Upper lobe of right lung (tissue), 1 donor: ENCODE measurements around the gene C4orf54. TPM values are rescaled to one million over a fixed set of nuclear protein-coding genes. Genes with fewer than 3 reads are reported as not detected.

Source experiments
- ATAC-seq: fragments of 200-7000 bp; cut with Tn5 transposase; one replicate; pipeline ENCODE4 v1.9.1; 2020; ENCODE audit warnings: mild to moderate bottlenecking, moderate library complexity
- DNase-seq: peaks from one replicate; pipeline ENCODE4 v3.0.0-alpha.2; 2020
- H3K27ac ChIP-seq: fragments of 200-600 bp; one replicate; pipeline ENCODE4 v1.8.0; 2022
- H3K27me3 ChIP-seq: fragments of 200-600 bp; one replicate; pipeline ENCODE4 v1.8.0; 2022; ENCODE audit warnings: mild to moderate bottlenecking
- H3K36me3 ChIP-seq: fragments of 200-600 bp; one replicate; pipeline ENCODE4 v1.8.0; 2022
- H3K4me1 ChIP-seq: fragments of 200-600 bp; one replicate; pipeline ENCODE4 v1.8.0; 2022
- H3K4me3 ChIP-seq: fragments of 200-600 bp; one replicate; pipeline ENCODE4 v1.8.0; 2022; ENCODE audit warnings: mild to moderate bottlenecking
- H3K9me3 ChIP-seq: fragments of 200-600 bp; one replicate; pipeline ENCODE4 v1.8.0; 2022
- intact Hi-C: fragments of 100-400 bp; cut with DNase I; formaldehyde crosslinking; loops from one replicate; pipeline ENCODE4 v1.11.0; 2022
- total RNA-seq: library from RNA; stranded (reverse); fragmentation: NEBNext Ultra II Directional; extraction: Animal tissue kit (Norgen Biotek cat#: 25700); gene quantifications from one replicate; pipeline ENCODE4 v1.2.1, GENCODE V29; 2021
- TF ChIP-seq, protein P1 (sequence below): fragments of 200-600 bp; IDR thresholded peaks from one replicate; pipeline ENCODE4 v1.8.0; 2022; ENCODE audit warnings: antibody characterized with exemption
- donor health status: DM: no; HTN: yes; CAD: no; lungs with severe emphysema.

Gene C4orf54
- total RNA-seq, 1 donor from 2014 or later, result not detected

DNA sequence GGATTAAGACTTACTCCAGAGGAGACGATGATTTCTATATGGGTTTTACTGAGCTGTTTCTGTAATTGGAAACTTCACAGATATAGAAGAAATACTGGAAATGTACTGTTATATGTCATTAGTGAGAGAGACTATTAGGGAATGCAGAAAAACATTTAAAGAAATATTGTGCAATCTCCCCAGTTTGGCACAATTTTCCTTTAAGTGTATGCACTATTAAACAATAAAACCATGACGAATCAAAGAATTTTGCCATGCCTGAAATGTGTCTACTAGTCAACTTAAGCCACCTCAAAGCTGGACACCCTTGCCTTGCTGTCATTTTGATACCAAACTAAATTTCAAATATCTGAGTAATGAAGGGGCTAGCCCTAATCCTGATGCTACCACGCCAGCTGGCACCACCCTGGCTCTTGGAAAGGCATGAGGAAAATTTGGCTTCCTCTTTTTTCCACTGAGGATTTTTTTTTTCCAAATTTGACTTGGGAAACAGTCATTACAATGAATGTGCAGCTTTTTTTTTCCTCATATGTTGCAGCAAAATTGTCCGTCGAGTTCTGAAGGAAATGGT, 46.9 kb downstream of the C4orf54 start:
- intact Hi-C loops, result no loop called here
- ATAC-seq (no peak), DNase-seq (no peak)
- H3K36me3 ChIP-seq, result no peaks in the 10 kb centered on the region
- no peak overlapping the region for H3K4me3 ChIP-seq
- no peaks in the 10 kb centered on the region for H3K27me3 ChIP-seq
- H3K4me1 ChIP-seq, result no peaks in the 10 kb centered on the region
- TF ChIP-seq, protein P1, sequence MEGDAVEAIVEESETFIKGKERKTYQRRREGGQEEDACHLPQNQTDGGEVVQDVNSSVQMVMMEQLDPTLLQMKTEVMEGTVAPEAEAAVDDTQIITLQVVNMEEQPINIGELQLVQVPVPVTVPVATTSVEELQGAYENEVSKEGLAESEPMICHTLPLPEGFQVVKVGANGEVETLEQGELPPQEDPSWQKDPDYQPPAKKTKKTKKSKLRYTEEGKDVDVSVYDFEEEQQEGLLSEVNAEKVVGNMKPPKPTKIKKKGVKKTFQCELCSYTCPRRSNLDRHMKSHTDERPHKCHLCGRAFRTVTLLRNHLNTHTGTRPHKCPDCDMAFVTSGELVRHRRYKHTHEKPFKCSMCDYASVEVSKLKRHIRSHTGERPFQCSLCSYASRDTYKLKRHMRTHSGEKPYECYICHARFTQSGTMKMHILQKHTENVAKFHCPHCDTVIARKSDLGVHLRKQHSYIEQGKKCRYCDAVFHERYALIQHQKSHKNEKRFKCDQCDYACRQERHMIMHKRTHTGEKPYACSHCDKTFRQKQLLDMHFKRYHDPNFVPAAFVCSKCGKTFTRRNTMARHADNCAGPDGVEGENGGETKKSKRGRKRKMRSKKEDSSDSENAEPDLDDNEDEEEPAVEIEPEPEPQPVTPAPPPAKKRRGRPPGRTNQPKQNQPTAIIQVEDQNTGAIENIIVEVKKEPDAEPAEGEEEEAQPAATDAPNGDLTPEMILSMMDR, result no peak
- H3K27ac ChIP-seq, result no peak overlapping the region
- no peaks in the 10 kb centered on the region for H3K9me3 ChIP-seq

DNA sequence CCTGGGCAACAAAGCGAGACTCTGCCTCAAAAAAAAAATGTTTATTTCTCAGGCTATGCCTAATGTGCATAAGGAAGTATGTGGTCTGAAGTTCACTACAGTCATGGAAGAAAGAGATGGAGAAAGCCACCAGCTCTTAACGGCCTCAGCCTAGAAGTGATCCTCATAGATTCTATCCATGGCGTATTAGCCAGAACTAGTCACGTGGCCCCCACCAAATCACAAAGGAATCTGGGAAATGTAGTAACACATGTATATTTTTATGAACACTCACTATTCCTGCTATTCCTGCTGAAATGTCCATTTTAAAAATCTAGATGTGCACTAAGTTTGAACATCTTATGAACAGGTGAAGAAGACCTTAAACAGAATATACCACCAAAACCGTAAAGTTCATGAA, 49.2 kb downstream of the C4orf54 start:
- DNase-seq (no peak), ATAC-seq (no peak)
- intact Hi-C loops, result no loop called here
- Histone ChIP-seq H3K9me3 (no peaks in the 10 kb centered on the region), H3K27me3 (no peaks in the 10 kb centered on the region), H3K4me1 (no peaks in the 10 kb centered on the region), H3K4me3 (no peak overlapping the region), H3K36me3 (no peaks in the 10 kb centered on the region), H3K27ac (no peak overlapping the region)
- TF ChIP-seq, protein P1, result no peak

Other genes with a start within 250 kb of the C4orf54 start
- gene ADH7, start 222.5 kb downstream of the C4orf54 start, total RNA-seq, result not detected
- gene C4orf17, start 146.8 kb downstream of the C4orf54 start, total RNA-seq, result not detected
- gene TRMT10A, start 93.8 kb downstream of the C4orf54 start, total RNA-seq, result 5.0 TPM
- gene MTTP, start 83.0 kb downstream of the C4orf54 start, total RNA-seq, result 0.20 TPM
- 8.9 TPM for gene DAPP1, start 159.0 kb upstream of the C4orf54 start, total RNA-seq
- gene LAMTOR3, start 236.6 kb upstream of the C4orf54 start, total RNA-seq, result 43.5 TPM